DMS114 treated with DMSO at 0.1 percent for 48 hours (cell line): ENCODE data around the gene ARF1.

Experiments used
- DNase-seq: peaks from one replicate; lab custom pipeline; 2025; ENCODE audit not compliant: unreplicated experiment; lab: John Stamatoyannopoulos, UW

ARF1 gene

GRCh38 chr1:228117335-228117734, 34.8 kb downstream of the ARF1 start:
- no peak for DNase-seq

GRCh38 chr1:228118040-228118439, 35.5 kb downstream of the ARF1 start:
- peak; percentile 12 for DNase-seq

GRCh38 chr1:228120351-228120750, 37.8 kb downstream of the ARF1 start:
- DNase-seq = no peak

GRCh38 chr1:228120857-228121489, 38.5 kb downstream of the ARF1 start:
- DNase-seq = no peak

- no peak for DNase-seq
These were observed 40.5 kb downstream of the ARF1 start for GRCh38 chr1:228122921-228123441.

- no peak for DNase-seq
These were observed 41.0 kb downstream of the ARF1 start for GRCh38 chr1:228123505-228123904.

GRCh38 chr1:228125185-228125584, 42.7 kb downstream of the ARF1 start:
- DNase-seq = no peak

GRCh38 chr1:228131766-228132165, 49.3 kb downstream of the ARF1 start:
- DNase-seq = no peak

GRCh38 chr1:228134591-228134990, 52.1 kb downstream of the ARF1 start:
- no peak for DNase-seq

- DNase-seq = no peak
These were observed 54.4 kb downstream of the ARF1 start for GRCh38 chr1:228136901-228137300.

GRCh38 chr1:228139406-228139930, 57.0 kb downstream of the ARF1 start:
- DNase-seq = no peak

GRCh38 chr1:228139931-228140723, 57.6 kb downstream of the ARF1 start, which contains the start of gene GUK1:
Gene GUK1, plus strand, starts transcription at chr1:228140279. Its CDS starts 24 bp downstream, at chr1:228140303.
- peak; percentile 99 for DNase-seq

- no peak for DNase-seq
These were observed 58.3 kb downstream of the ARF1 start for GRCh38 chr1:228140724-228141225.

- no peak for DNase-seq
These were observed 58.9 kb downstream of the ARF1 start for GRCh38 chr1:228141226-228142044.

- no peak for DNase-seq
These were observed 59.7 kb downstream of the ARF1 start for GRCh38 chr1:228142155-228142691.

GRCh38 chr1:228142701-228143136, 60.2 kb downstream of the ARF1 start:
- DNase-seq = no peak

GRCh38 chr1:228143480-228144192, 61.1 kb downstream of the ARF1 start:
- no peak for DNase-seq

- DNase-seq = no peak
These were observed 61.9 kb downstream of the ARF1 start for GRCh38 chr1:228144193-228144992.

GRCh38 chr1:228144993-228145343, 62.5 kb downstream of the ARF1 start:
- DNase-seq = no peak
